Measurements from ENCODE around the gene FAT3.

FAT3 gene

GRCh38 chr11:92222701-92223100 is 1.9 kb upstream of the FAT3 start:
- no peaks in the 10 kb centered on the region for H3K9me3 Mint-ChIP-seq
- peaks cover 54% of the 10 kb centered on the region for H3K27me3 Mint-ChIP-seq
- no peak overlapping the region for H3K27ac Mint-ChIP-seq

GRCh38 chr11:92224054-92224406 is 588 bp upstream of the FAT3 start:
- intact Hi-C loops (cut with micrococcal nuclease), result no loop called here
- H3K27me3 Mint-ChIP-seq, result peaks cover 65% of the 10 kb centered on the region
- no peaks in the 10 kb centered on the region for H3K9me3 Mint-ChIP-seq
- H3K27ac Mint-ChIP-seq, result no peak overlapping the region
- H3K4me3 Mint-ChIP-seq, result no peak overlapping the region
- no peaks in the 10 kb centered on the region for H3K4me1 Mint-ChIP-seq (ENCODE audit: low read depth)
- H3K36me3 Mint-ChIP-seq (ENCODE audit: low read depth), result no peaks in the 10 kb centered on the region

More at GRCh38 chr11:92222701-92223100, 1.9 kb upstream of the FAT3 start:
- no peak overlapping the region for H3K4me3 Mint-ChIP-seq
- H3K4me1 Mint-ChIP-seq (ENCODE audit: low read depth), result no peaks in the 10 kb centered on the region
- no peaks in the 10 kb centered on the region for H3K36me3 Mint-ChIP-seq (ENCODE audit: low read depth)
- intact Hi-C loops (cut with micrococcal nuclease), result no loop called here

GRCh38 chr11:92225125-92225567 is 528 bp downstream of the FAT3 start:
- Mint-ChIP-seq H3K27me3 (peaks cover 65% of the 10 kb centered on the region), H3K27ac (no peak overlapping the region), H3K4me1 (ENCODE audit: low read depth) (no peaks in the 10 kb centered on the region)

GRCh38 chr11:92225568-92226330 is 1.1 kb downstream of the FAT3 start:
- no peaks in the 10 kb centered on the region for H3K9me3 Mint-ChIP-seq
- H3K27me3 Mint-ChIP-seq, result peaks cover 65% of the 10 kb centered on the region

More at GRCh38 chr11:92225125-92225567, 528 bp downstream of the FAT3 start:
- Mint-ChIP-seq H3K4me3 (no peak overlapping the region), H3K9me3 (no peaks in the 10 kb centered on the region), H3K36me3 (ENCODE audit: low read depth) (no peaks in the 10 kb centered on the region)
- intact Hi-C loops (cut with micrococcal nuclease), result no loop called here

GRCh38 chr11:92226331-92227229 is 2.0 kb downstream of the FAT3 start:
- intact Hi-C loops (cut with micrococcal nuclease), result no loop called here
- no peak overlapping the region for H3K4me3 Mint-ChIP-seq
- H3K27ac Mint-ChIP-seq, result no peak overlapping the region
- H3K36me3 Mint-ChIP-seq (ENCODE audit: low read depth), result no peaks in the 10 kb centered on the region
- H3K9me3 Mint-ChIP-seq, result no peaks in the 10 kb centered on the region
- H3K4me1 Mint-ChIP-seq (ENCODE audit: low read depth), result no peaks in the 10 kb centered on the region
- H3K27me3 Mint-ChIP-seq, result peaks cover 65% of the 10 kb centered on the region

More at GRCh38 chr11:92225568-92226330, 1.1 kb downstream of the FAT3 start:
- Mint-ChIP-seq H3K27ac (no peak overlapping the region), H3K4me1 (ENCODE audit: low read depth) (no peaks in the 10 kb centered on the region), H3K4me3 (no peak overlapping the region), H3K36me3 (ENCODE audit: low read depth) (no peaks in the 10 kb centered on the region)
- intact Hi-C loops (cut with micrococcal nuclease), result no loop called here

GRCh38 chr11:92227230-92227814 is 2.7 kb downstream of the FAT3 start:
- Mint-ChIP-seq H3K36me3 (ENCODE audit: low read depth) (no peaks in the 10 kb centered on the region), H3K27ac (no peak overlapping the region), H3K9me3 (no peaks in the 10 kb centered on the region), H3K27me3 (peaks cover 64% of the 10 kb centered on the region), H3K4me1 (ENCODE audit: low read depth) (no peaks in the 10 kb centered on the region), H3K4me3 (no peak overlapping the region)
- intact Hi-C loops (cut with micrococcal nuclease), result no loop called here

- Mint-ChIP-seq H3K9me3 (no peaks in the 10 kb centered on the region), H3K4me1 (ENCODE audit: low read depth) (no peaks in the 10 kb centered on the region), H3K27me3 (peaks cover 56% of the 10 kb centered on the region), H3K27ac (no peak overlapping the region), H3K36me3 (ENCODE audit: low read depth) (no peaks in the 10 kb centered on the region), H3K4me3 (no peak overlapping the region)
- intact Hi-C loops (cut with micrococcal nuclease), result no loop called here
These were observed 3.6 kb downstream of the FAT3 start for GRCh38 chr11:92227959-92228935.

- intact Hi-C loops (cut with micrococcal nuclease), result no loop called here
- no peaks in the 10 kb centered on the region for H3K27me3 Mint-ChIP-seq
- H3K4me1 Mint-ChIP-seq (ENCODE audit: low read depth), result no peaks in the 10 kb centered on the region
- H3K4me3 Mint-ChIP-seq, result no peak overlapping the region
- no peaks in the 10 kb centered on the region for H3K9me3 Mint-ChIP-seq
- H3K27ac Mint-ChIP-seq, result no peak overlapping the region
- no peaks in the 10 kb centered on the region for H3K36me3 Mint-ChIP-seq (ENCODE audit: low read depth)
These were observed 12.2 kb downstream of the FAT3 start for GRCh38 chr11:92236856-92237255.

GRCh38 chr11:92240916-92241315 is 16.3 kb downstream of the FAT3 start:
- Mint-ChIP-seq H3K4me3 (no peak overlapping the region), H3K27ac (no peak overlapping the region), H3K4me1 (ENCODE audit: low read depth) (no peaks in the 10 kb centered on the region), H3K36me3 (ENCODE audit: low read depth) (no peaks in the 10 kb centered on the region), H3K9me3 (no peaks in the 10 kb centered on the region), H3K27me3 (no peaks in the 10 kb centered on the region)
- intact Hi-C loops (cut with micrococcal nuclease), result no loop called here

GRCh38 chr11:92245700-92246271 is 21.2 kb downstream of the FAT3 start:
- Mint-ChIP-seq H3K36me3 (ENCODE audit: low read depth) (no peaks in the 10 kb centered on the region), H3K9me3 (no peaks in the 10 kb centered on the region), H3K4me1 (ENCODE audit: low read depth) (no peaks in the 10 kb centered on the region), H3K27ac (no peak overlapping the region), H3K27me3 (no peaks in the 10 kb centered on the region), H3K4me3 (no peak overlapping the region)
- intact Hi-C loops (cut with micrococcal nuclease), result no loop called here

- no peak overlapping the region for H3K27ac Mint-ChIP-seq
- H3K4me1 Mint-ChIP-seq (ENCODE audit: low read depth), result no peaks in the 10 kb centered on the region
- no peaks in the 10 kb centered on the region for H3K27me3 Mint-ChIP-seq
- intact Hi-C loops (cut with micrococcal nuclease), result no loop called here
- H3K4me3 Mint-ChIP-seq, result no peak overlapping the region
- H3K36me3 Mint-ChIP-seq (ENCODE audit: low read depth), result no peaks in the 10 kb centered on the region
- no peaks in the 10 kb centered on the region for H3K9me3 Mint-ChIP-seq
These were observed 22.0 kb downstream of the FAT3 start for GRCh38 chr11:92246630-92247029.

GRCh38 chr11:92249156-92249753 is 24.6 kb downstream of the FAT3 start:
- Mint-ChIP-seq H3K4me3 (no peak overlapping the region), H3K27ac (no peak overlapping the region), H3K36me3 (ENCODE audit: low read depth) (no peaks in the 10 kb centered on the region), H3K4me1 (ENCODE audit: low read depth) (no peaks in the 10 kb centered on the region), H3K27me3 (no peaks in the 10 kb centered on the region), H3K9me3 (no peaks in the 10 kb centered on the region)
- intact Hi-C loops (cut with micrococcal nuclease), result no loop called here

- Mint-ChIP-seq H3K36me3 (ENCODE audit: low read depth) (no peaks in the 10 kb centered on the region), H3K27ac (no peak overlapping the region), H3K4me1 (ENCODE audit: low read depth) (no peaks in the 10 kb centered on the region), H3K27me3 (no peaks in the 10 kb centered on the region), H3K4me3 (no peak overlapping the region), H3K9me3 (no peaks in the 10 kb centered on the region)
- intact Hi-C loops (cut with micrococcal nuclease), result no loop called here
These were observed 27.4 kb downstream of the FAT3 start for GRCh38 chr11:92251980-92252379.

Measured in dendritic cell treated with granulocyte-macrophage colony-stimulating factor and Interleukin-4, amounts not matched to agents 40 ng/mL and 50 ng/mL, for 4 days (primary cell).